ENCODE results near the gene OTOGL.

OTOGL gene

GRCh38 chr12:80099259-80099658, at the start of gene OTOGL:
Gene OTOGL, plus strand, starts transcription at chr12:80099537. Its CDS starts 109,895 bp downstream, at chr12:80209432.
- DNase-seq = no peak

GRCh38 chr12:80050236-80050635, 49.1 kb upstream of the OTOGL start:
- DNase-seq = no peak

DNA sequence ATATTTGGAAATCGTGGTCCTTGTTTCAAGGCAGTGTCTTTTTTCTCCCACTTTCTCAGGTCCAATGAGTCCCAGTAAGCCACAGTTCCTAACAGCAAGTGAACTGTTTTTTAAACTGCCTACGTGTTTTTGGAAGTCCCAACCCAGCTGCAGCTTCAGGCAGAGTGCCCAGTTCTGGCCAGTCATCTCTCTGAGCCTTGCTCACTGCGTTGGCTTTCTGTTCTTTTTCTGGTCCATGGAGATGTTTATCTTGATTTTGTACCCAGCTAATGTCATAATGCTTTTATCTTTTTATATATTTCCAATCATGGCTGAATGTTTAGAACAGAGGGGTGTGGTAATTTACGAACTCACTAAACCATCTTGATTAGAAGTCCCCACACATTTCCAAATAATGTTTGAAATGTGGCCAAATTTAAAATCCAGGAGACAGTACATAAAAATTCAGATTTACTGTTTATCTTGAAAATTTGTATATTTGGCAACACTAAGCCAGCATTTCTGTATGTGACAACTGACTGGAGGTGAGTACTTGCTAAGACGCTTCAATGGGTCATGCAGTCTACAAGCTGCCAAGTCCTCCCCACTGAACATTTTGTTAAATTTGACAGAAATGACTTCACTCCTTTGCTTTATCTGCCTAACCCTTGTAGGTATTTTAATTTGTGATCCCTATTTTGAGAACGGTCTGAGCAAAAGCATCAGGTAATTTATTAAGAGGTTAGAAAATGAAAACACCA, 46.1 kb upstream of the OTOGL start:
- DNase-seq = no peak

DNA sequence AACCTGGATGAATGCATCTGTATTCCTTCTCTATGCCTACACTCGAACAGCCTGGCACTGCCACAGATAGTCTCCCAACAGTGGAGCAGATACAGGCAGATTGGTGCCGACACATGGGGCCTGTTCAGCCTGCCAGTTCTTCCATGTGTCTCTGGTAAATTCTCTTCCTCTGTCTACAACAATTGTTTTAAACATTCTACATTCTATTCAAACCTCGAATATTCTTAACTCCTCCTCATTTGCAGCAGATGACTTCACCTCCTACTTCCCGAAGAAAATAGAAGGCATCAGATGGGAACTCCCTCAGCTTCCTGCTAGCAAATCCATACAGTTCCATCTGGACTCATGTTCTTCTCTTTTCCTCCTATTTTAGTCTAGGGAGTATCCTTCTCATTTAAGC, 43.1 kb upstream of the OTOGL start:
- DNase-seq = no peak

DNA sequence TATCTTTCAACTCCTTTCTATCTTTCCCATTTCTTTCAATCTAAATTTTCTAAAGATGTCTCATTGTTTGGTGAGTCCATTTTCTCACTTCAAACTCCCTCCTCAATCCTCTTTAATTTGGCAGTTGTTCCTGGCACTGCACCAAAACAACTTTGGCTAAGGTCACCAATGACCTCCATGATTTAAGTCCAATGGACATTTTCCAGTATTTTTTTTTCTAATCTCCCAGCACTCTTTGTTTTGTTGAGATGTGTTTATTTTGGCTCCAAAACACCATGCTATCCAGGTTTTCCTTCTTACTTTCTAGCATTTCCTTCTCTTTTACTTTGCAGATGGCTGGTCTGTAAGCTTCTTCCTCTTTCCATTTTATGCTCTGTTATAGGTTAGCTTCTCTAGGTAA, 42.5 kb upstream of the OTOGL start:
- DNase-seq = no peak

DNA sequence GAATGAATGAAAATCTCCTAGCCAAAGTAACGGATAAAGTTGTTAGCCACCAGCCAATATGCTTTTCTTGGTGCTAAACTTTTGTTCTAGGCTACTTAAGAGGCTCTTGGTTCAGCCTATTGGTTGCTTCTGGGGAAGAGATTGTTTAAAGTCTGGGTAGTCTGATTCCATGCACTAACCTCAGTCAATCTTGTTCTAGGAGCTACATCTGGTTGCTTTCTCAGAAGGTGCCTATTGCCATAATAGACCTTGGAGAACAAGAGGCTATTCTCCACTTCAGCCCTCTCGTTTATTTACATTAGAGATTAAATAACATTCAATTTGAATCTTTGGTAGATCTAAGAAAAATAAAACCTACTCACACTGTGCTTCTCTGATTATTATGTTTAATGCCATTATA, 40.8 kb upstream of the OTOGL start:
- DNase-seq = no peak

DNA sequence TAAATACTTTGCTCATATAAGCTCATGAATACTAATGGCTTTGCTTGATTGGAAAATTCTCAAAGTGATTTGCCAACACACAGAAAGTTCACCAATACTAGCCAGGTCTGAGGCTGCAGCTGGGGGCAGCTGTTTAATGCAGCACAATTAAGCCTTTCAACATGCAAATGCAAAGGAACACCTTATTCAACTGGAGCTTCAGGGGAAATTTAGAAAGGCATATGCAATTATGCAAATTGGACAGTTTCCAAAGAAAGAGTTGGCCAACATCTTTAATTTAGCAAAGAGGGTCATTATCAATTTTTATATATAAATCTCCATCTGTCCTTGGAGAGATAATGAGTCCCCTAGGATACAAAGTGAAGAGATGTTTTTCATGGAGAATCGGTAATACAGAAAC, 40.2 kb upstream of the OTOGL start:
- no peak for DNase-seq

DNA sequence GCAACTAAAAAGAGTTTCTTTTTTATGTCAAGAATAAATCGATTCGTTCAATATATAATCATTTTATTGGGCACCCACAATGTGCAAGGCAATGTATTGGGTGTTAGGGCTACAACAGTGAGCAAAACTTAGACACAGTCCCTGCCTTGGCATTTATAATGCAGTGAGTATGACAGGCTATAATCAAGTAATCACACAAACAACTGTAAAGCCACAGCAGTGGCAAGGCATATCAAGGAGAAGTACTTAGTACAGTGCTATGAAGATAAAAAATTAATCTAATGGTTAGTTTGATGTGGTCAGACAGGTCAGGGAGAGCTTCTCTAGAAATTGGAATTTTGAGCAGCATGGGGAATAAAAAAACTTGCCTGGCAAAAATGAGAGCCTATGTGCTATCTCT, 39.5 kb upstream of the OTOGL start:
- no peak for DNase-seq

GRCh38 chr12:80064269-80064668, 35.1 kb upstream of the OTOGL start:
- DNase-seq = no peak

- no peak for DNase-seq
Observed at GRCh38 chr12:80064951-80065350, 34.4 kb upstream of the OTOGL start.

GRCh38 chr12:80068173-80068572, 31.2 kb upstream of the OTOGL start:
- no peak for DNase-seq

- peak; percentile 20 for DNase-seq
Observed at GRCh38 chr12:80083892-80084614, 15.3 kb upstream of the OTOGL start.

DNA sequence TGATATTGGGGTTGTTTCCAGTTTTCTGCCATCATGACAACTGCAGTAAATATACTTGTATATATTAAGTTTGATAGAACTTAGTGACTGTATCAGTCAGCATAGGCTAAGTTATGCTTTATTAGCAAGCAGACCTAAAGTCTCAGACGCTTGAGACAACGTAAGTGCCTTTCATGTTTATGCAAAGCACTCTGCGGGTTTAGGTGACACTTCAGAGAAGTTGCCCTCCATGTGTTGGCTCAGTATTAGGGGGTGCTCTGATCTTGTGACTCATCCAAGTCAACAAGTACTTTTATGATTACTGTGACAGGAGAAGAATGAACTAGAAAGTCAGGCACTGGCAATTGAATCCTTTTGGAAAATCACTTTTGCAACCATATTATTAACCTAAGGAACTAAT, 13.3 kb upstream of the OTOGL start:
- no peak for DNase-seq

GRCh38 chr12:80087486-80088213, 11.7 kb upstream of the OTOGL start:
- no peak for DNase-seq

- DNase-seq = no peak
Observed at GRCh38 chr12:80100591-80100990, 1.3 kb downstream of the OTOGL start.

DNA sequence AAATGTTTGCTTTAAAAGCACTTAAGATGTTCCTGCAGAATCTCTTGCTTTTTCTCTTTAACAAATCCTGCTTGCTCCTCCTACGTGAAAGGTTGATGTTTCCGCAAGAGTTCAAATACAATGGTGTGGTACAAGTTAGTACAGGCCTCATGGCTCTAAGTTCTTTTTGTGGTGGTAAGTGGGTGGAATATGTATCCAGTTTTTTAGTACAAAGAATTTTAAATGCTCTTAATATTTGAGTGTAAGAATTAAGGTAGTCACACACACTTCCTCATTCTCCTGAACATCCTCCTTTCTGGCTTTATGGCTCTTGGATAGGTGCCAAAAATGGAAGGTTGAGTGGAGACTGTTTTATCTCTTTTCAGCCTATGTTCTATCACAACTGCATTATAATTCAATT, 1.8 kb downstream of the OTOGL start:
- no peak for DNase-seq

GRCh38 chr12:80107221-80107620, 7.9 kb downstream of the OTOGL start:
- no peak for DNase-seq

GRCh38 chr12:80116735-80117134, 17.4 kb downstream of the OTOGL start:
- no peak for DNase-seq

DNA sequence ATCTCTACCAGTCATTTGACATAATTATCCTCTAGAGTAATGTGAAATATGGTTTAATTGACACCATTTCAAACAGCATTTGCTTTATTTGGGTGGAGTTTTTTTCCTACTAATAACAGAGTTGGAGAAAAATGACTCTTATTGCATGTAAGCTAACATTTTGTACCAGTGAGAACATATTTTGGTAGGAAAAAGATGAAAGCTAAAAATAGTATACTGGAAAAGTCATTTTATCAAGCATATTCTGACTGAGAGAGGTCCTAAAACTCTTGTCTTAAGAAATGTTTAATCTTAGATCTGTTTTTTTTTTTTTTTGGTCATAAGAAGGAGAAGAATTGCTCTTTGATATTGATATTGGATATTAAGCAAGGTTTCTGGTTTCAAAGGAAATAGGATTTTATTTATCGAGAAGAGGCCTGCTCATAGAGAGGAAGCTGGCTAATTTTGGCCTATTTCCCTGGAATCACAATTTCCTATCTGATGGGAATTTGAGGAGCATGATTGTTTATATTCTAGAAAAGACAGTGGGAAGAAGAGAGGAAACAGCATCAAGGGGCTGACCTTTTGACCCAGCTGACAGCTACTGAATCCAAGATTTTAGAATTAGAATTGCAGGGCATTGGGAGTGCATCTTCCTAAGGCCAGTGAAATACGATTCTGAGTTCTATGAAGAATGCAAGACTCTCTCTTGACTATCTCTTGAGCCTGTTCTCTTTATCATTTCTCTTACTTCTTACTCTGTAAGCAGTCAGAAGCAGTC, 19.4 kb downstream of the OTOGL start:
- DNase-seq = no peak

- no peak for DNase-seq
Observed at GRCh38 chr12:80120994-80121393, 21.7 kb downstream of the OTOGL start.

GRCh38 chr12:80121661-80122060, 22.3 kb downstream of the OTOGL start:
- DNase-seq = no peak

DNA sequence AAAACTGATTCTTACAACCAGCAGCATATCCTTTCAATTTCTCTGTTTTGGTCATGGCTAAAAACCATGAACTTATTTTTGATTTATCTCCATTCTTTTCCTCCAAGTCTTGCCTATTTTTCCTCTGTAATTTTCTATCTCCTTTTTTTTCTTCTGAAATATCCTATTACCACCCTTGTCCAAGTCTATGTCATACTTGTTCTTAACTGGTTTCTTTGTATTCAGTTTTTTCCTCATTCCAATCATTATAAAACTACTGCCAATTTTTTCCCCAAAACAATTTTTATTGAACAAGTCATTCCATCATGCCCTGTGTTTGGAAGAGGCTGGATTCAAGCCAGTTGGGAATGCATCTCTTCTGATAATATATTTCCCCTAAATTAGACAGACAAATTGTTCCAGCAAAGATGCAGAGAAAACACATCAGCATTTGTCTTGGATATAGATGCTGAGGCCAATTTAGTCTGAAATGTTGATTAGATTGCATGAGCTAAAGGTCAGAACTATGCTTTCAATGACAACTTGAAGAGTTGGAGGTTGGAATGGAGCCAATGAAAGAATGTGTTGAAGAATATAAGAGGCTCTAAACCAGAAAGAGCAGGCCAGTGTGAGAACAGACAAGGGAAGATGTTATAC, 30.7 kb downstream of the OTOGL start:
- DNase-seq = no peak

GRCh38 chr12:80135624-80136023, 36.3 kb downstream of the OTOGL start:
- DNase-seq = no peak
